H1 (cell line): ENCODE results near the gene DYNLL1. TPM values are rescaled to one million over a fixed set of nuclear protein-coding genes. Genes with fewer than 3 reads are reported as not detected.

Experiments used
- CHD7 ChIP-seq: fragments of 300-600 bp; sonication (generic); IDR thresholded peaks from 2 replicates; pipeline ENCODE4 v1.7.1; 2012; ENCODE audit warnings: low read length, moderate library complexity, mild to moderate bottlenecking, inconsistent platforms; ENCODE audit not compliant: insufficient replicate concordance
- CTCF ChIP-seq, 3 experiments: IDR thresholded peaks; 1 replicate in 2 of 3; 2 replicates in 1 of 3; pipeline versions ENCODE4 v1.5.1 to v1.6.1; 2011; ENCODE audit warnings: low read length in 3 of 3, mild to moderate bottlenecking in 3 of 3, inconsistent platforms in 2 of 3, low read depth in 1 of 3, moderate library complexity in 1 of 3; ENCODE audit not compliant: insufficient read depth in 1 of 3; ENCODE audit errors: control extremely low read depth in 1 of 3
- POLR2AphosphoS5 ChIP-seq: IDR thresholded peaks from 2 replicates; pipeline ENCODE4 v1.6.1; 2011; ENCODE audit warnings: low read depth, low read length
- polyA plus RNA-seq, 7 experiments: library from polyadenylated mRNA; depleted of rRNA in 3 of 7; stranded (reverse) in 5 of 7; unstranded in 2 of 7; fragments of >200 nt in 5 of 7; fragments of 200-250 nt in 2 of 7; gene quantifications; 1 replicate in 5 of 7; 2 replicates in 1 of 7; 4 replicates in 1 of 7; pipeline versions ENCODE4 v1.2.1 to v1.2.3, GENCODE V29; 2011 to 2013; ENCODE audit warnings: missing spikeins in 2 of 7, mixed read lengths in 2 of 7
- total RNA-seq: library from RNA; stranded (reverse); fragmentation: NEBNext Ultra II Directional; extraction: Animal tissue kit (Norgen Biotek cat#: 25700); gene quantifications from 2 replicates; pipeline ENCODE4 v1.2.1, GENCODE V29; 2021

DYNLL1 gene
- total and polyA plus RNA-seq, 2 of the 8 experiments (the other 6 are each of a cell fraction or from before 2014, with no cell fraction given), result 423 to 488 TPM

- no peak for TF ChIP-seq CHD7
- peak; percentile 41; the same call in 1 of the 2 replicates for TF ChIP-seq POLR2AphosphoS5
- TF ChIP-seq CTCF (IDR thresholded peaks at IDR 0.05; ENCODE audit: control extremely low read depth in 1 of 3, insufficient read depth in 1 of 3, low read depth in 1 of 3, low read length in 3 of 3), result peak; percentile 36 to 85 (median 79)
Measured at GRCh38 chr12:120457133-120457532, 38.8 kb upstream of the DYNLL1 start (continued).
